KOPT-K1 (cell line): ENCODE results near the gene OR10X1.

Experiments used
- H3K27ac ChIP-seq: fragments of 200-600 bp; sonication (generic); 2 replicates; pipeline ENCODE4 v1.5.1; 2016; ENCODE audit warnings: antibody characterized with exemption, mild to moderate bottlenecking, low read depth, low read length; ENCODE audit not compliant: poor library complexity, severe bottlenecking
- H3K36me3 ChIP-seq: fragments of 200-600 bp; sonication (generic); 2 replicates; pipeline ENCODE4 v1.5.1; 2017; ENCODE audit warnings: antibody characterized with exemption, mild to moderate bottlenecking, low read length, moderate library complexity; ENCODE audit not compliant: insufficient read depth
- H3K9me3 ChIP-seq: fragments of 200-600 bp; sonication (generic); 2 replicates; pipeline ENCODE4 v1.5.1; 2017; ENCODE audit warnings: antibody characterized with exemption, low read length, mild to moderate bottlenecking; ENCODE audit not compliant: insufficient read depth, poor library complexity, severe bottlenecking

The OR10X1 gene, protein sequence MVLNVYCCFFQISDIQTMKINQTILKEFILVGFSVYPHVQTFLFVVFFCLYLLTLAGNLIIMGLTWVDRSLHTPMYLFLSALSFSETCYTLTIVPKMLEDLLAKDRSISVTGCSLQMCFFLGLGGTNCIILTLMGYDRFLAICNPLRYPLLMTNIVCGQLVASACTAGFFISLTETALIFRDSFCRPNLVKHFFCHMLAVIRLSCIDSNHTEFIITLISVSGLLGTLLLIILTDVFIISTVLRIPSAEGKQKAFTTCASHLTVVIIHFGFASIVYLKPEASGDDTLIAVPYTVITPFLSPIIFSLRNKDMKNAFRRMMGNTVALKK

DNA sequence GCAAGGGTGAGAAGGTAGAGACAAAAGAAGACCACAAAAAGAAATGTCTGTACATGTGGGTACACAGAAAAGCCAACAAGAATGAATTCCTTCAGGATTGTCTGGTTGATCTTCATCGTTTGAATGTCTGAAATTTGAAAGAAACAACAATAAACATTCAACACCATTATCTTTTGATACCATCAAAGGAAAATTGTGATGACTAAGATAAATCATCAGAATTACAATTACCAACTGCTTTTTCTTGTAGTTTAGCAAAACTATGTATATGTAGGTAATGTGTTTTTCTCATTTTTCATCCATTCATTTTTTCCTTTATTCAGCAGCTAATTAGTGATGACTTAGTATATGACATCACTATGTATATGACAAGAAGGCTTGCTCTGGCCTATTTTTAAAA, at the start of gene OR10X1:
OR10X1 (minus strand) TSS at position 167 of the 400 bp plus-strand sequence; CDS start at position 167, 0 bp downstream.
- Histone ChIP-seq H3K27ac (no peak within 1 kb of the TSS), H3K9me3 (no peaks in the 10 kb centered on the region), H3K36me3 (no peaks in the 10 kb centered on the region)

DNA sequence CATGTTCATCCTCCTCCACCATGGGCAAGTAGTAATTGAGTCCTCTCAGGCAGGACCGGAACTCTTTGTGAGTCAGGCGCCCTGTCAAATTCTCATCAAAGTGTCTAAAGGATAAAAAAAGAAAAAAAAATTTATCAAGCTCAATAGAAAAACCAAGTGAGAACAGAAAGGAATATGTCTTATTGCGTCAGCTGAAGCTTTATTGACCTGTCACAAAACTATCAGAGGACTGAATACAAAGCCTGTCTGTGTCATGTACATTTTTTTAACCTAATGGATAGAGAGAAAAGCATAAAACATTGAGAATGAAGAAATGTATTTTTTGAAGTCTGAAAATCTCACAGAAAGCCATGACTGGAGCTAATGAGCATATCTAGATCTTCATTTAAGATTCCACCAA, 34.1 kb upstream of the OR10X1 start:
- Histone ChIP-seq H3K36me3 (no peaks in the 10 kb centered on the region), H3K9me3 (no peaks in the 10 kb centered on the region), H3K27ac (no peak overlapping the region)

DNA sequence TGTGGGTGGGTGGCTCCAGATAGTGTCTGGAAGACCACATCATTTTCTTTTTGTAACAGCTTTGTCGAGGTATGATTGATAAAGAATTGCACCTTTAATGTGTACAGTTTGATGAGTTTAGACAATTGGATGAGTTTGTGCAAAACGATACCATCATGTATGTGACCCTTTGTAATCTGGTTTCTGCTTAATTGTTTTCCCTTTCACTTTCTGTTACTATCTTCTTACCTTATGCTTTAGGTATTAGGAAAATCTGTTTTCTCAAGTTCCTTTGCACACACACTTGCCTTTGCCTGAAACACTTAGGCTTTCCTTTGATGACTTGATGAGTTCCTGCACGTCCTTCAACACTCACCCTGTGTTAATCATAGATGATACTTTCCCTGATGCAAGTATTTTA, 32.2 kb upstream of the OR10X1 start:
- Histone ChIP-seq H3K9me3 (no peaks in the 10 kb centered on the region), H3K36me3 (no peaks in the 10 kb centered on the region)

DNA sequence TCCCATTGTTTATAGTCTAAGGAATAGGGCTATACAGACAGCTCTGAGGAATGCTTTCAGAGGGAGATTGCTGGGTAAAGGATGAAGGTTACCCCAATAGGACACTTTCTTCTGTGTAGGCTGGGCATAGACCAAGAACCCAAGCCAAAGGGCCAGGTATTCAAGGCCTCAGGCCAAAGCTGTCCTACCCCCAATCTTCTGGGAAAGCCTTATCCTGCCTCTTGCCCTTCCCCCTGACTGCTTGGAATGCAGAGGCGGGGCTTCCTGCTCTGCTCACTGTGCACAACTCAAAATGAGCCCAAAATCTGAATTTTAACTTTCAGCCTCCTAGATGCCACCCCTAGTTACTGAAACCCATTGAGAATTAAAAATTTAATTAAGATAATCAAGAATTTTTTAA, 27.6 kb upstream of the OR10X1 start:
- Histone ChIP-seq H3K9me3 (no peaks in the 10 kb centered on the region), H3K36me3 (no peaks in the 10 kb centered on the region), H3K27ac (no peak overlapping the region)

More for the DNA sequence above, 32.2 kb upstream of the OR10X1 start:
- no peak overlapping the region for H3K27ac ChIP-seq

DNA sequence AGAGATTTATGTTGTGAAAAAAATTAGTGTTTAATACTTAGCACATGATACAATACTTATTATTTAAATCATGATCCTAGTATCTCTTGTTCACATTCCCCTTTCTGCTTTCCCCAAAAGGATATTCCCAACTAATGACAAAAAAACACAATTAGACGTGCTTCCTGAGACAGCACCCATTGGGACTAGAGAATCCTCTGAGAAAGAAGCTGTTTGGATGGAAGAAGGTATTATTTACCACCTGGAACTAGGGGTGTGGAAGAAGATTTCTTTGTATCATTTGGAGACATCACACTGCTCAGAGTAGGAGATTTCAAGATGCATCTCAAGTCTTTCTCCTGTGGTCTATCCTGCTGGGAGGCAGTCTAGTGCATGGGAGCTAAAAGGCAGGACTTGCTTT, 25.3 kb upstream of the OR10X1 start, which contains the start of gene OR10Z1:
OR10Z1 (plus strand) TSS at position 301 of the 400 bp plus-strand sequence. CDS start 1,171 bp downstream, outside the sequence.
- Histone ChIP-seq H3K27ac (no peak within 1 kb of the TSS), H3K9me3 (no peaks in the 10 kb centered on the region), H3K36me3 (no peaks in the 10 kb centered on the region)

DNA sequence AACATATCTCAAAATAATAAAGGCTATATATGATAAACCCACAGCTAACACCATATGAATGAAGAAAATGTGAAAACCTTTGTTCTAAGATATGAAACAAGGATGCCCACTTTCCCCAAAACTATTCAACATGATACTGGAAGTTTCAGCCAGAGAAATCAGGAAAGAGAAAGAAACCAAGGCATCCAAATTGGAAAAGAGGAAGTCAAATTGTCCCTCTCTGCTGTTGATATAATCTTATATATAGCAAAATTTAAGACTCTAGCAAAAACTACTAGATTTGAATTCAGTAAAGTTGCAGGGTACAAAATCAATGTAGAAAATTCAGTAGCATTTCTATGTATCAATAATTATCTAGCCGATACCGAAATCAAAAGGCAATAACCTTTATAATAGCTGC, 21.0 kb upstream of the OR10X1 start:
- peaks cover 34% of the 10 kb centered on the region for H3K9me3 ChIP-seq
- H3K36me3 ChIP-seq, result no peaks in the 10 kb centered on the region
- H3K27ac ChIP-seq, result no peak overlapping the region

DNA sequence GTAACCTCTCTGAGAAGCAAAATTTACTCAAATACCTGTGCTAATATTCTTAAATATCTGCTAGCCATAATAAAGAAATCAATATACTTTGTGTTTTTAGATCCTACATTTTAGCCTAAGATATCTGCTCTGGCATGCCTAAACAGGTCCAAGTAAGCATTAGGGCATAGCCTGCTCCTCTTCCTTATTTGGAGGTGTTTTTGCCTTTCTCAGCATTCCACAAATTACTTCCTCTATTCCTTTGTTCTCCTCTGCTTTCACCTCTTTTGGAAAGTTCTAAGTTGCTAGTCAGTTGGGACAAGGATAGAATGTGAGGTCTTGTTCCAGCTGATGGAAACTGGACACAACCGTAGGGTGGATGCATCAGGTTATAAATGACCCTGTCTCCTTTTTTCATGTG, 7.2 kb upstream of the OR10X1 start:
- Histone ChIP-seq H3K27ac (no peak overlapping the region), H3K36me3 (no peaks in the 10 kb centered on the region), H3K9me3 (peaks cover 14% of the 10 kb centered on the region)

DNA sequence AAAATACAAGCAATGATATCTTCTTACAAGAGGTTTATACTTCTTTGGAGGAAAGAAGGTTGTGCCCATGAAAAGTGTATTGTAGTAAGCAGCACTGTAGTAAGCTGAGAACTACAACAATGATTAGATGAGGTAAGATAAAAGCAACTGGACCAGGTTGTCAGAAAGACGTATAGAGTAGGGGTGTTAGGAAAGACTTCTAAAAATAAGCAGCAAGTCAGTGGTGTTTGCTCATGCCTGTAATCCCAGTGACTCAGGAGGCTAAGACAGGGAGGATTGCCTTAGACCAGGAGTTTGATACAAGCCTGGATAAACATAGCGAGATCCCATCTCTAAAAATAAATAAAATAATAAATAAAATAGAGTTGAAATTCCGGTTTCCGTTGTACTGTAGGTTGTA, 4.3 kb upstream of the OR10X1 start:
- Histone ChIP-seq H3K9me3 (peaks cover 14% of the 10 kb centered on the region), H3K27ac (no peak overlapping the region), H3K36me3 (no peaks in the 10 kb centered on the region)

DNA sequence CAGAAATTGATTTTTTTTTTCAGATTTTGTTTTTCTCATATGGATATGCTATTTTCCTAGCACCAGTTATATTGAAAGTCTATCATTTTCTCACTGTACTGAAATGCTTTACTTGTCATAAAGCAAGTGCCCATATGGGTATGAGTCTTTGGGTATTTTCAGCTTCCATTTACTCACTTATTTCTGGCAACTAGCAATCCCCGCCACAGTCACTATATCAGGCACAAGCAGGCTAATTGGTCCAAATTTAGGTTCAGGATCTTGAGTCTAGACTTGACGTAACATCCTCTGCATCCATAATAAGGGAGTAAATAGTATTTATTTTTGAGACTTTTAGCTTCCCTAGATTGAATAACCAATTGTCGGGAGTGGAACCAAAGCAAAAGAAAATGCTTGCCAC, 2.1 kb downstream of the OR10X1 start:
- Histone ChIP-seq H3K36me3 (no peaks in the 10 kb centered on the region), H3K27ac (no peak overlapping the region), H3K9me3 (no peaks in the 10 kb centered on the region)

DNA sequence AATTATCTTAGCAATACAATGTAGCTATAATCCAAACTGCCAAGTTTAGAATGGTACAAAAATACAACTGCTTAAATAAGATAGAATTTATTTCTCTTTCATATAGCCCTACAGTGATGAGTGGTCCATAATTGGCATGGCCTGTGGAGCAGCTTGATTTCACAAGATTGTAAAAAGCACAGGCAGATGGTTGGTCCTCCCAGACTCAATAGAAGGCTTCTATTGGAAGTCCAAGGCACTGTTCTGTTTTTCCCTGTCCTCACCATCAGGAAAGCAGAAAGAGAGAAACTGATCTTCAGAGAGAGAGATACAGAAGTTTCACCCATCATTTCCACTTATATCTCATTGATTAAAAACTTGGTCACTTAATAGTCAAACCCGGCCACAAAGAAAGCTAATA, 7.5 kb downstream of the OR10X1 start:
- no peak overlapping the region for H3K27ac ChIP-seq
- H3K9me3 ChIP-seq, result no peaks in the 10 kb centered on the region
- H3K36me3 ChIP-seq, result no peaks in the 10 kb centered on the region

DNA sequence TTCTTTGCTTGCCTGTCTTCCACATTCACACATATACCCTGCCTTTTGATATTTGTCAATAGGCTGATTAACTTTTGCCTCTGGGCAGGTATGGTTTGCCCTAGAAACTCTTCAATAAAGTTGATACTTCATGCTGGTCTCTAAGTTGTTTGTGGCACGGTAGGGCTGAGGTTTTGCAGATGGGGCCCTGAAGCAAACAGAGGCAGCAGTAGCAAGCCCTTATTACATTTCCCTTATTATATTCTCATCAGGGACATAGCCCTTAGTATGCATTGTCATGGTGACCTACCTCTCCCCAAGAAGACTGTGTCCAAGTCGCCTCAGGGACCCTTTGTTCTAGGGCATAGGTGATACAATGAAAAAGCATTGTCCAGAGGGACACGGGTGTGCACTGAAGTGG, 9.2 kb downstream of the OR10X1 start, which contains the start of gene OR6P1:
OR6P1 (minus strand) TSS at position 101 of the 400 bp plus-strand sequence. CDS start 6,976 bp downstream, outside the sequence.
- Histone ChIP-seq H3K9me3 (no peaks in the 10 kb centered on the region), H3K36me3 (no peaks in the 10 kb centered on the region)

DNA sequence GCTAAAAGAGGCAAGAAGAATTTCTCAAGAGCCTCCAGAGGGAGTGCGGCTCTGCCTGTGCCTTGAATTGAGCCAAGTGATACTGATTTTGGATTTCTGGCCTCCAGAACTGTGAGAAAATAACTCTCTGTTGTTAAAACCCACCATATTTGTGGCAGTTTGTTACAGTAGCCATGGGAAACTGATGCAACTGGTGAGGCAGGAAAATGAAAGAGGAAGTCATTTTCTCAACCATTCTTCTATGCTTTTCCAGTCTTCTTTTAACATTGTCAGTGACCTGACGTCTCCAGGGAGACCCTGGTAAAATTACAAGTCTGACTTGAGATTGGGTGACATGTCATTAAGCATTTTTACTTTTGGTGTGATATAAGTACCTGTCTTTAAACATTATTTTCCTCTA, 15.1 kb downstream of the OR10X1 start:
- H3K9me3 ChIP-seq, result no peaks in the 10 kb centered on the region
- no peaks in the 10 kb centered on the region for H3K36me3 ChIP-seq
- H3K27ac ChIP-seq, result no peak overlapping the region

More for the DNA sequence above, 9.2 kb downstream of the OR10X1 start, which contains the start of gene OR6P1:
- no peak within 1 kb of the TSS for H3K27ac ChIP-seq

DNA sequence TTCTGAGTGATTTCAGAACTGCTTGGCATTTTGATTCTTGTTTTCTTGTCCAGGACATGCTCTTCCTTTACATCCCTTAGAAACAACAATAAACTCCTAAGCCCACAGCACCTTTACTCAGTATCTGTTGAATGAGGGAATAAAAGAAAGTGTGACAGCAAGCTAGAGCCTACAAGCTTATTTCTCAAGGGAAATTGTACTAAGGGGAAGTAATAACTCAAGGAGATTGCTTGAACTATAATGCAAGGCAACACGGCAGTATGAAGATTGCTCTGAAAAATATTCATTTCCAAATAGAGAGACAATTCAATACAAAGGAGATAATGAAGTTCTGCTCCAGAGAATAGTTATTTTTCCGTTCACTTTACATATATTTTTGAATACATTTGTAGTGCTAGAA, 15.8 kb downstream of the OR10X1 start:
- Histone ChIP-seq H3K9me3 (no peaks in the 10 kb centered on the region), H3K36me3 (no peaks in the 10 kb centered on the region), H3K27ac (no peak overlapping the region)

DNA sequence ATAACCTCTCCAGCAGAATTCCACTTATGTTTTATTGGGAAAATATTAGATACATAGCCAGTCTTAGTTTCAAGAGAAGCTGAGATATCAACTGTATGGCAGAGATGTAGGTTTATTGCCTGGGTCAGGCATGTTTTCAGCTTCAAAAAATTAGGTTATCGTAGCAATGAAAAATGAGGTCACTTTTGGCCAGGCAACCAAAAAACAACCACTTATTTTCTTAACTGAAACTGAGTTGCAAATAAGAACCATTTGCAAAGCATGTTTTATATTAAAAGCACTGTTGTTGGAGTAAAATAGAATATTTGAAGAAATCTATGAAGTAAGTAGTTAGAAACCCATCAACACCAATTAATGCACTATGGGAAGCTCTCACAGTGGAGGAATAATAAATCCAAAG, 20.0 kb downstream of the OR10X1 start:
- Histone ChIP-seq H3K27ac (no peak overlapping the region), H3K36me3 (no peaks in the 10 kb centered on the region), H3K9me3 (no peaks in the 10 kb centered on the region)

DNA sequence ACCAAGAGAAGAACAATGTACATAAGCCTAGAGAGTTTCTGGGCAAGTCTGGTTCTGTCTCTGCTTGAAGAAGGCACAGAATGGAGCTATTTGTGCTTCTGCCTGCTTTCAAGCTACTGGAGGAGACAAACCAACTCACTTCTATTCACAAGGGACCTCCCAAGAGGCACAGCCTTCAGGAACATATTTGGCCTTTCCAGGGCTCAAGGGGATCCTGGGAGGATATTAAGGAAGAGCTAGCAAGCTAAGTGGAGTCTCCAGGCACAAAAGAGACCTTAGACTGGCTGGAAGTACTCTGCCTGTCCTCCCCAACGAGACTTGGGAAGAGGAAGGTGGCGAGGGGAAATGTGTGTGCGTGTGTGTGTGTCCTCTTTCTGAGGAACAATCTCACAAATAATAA, 25.3 kb downstream of the OR10X1 start, which contains the start of gene OR6Y1:
OR6Y1 (minus strand) TSS at position 54 of the 400 bp plus-strand sequence. CDS start 6,300 bp downstream, outside the sequence.
- H3K36me3 ChIP-seq, result no peaks in the 10 kb centered on the region
- no peak within 1 kb of the TSS for H3K27ac ChIP-seq
- no peaks in the 10 kb centered on the region for H3K9me3 ChIP-seq

DNA sequence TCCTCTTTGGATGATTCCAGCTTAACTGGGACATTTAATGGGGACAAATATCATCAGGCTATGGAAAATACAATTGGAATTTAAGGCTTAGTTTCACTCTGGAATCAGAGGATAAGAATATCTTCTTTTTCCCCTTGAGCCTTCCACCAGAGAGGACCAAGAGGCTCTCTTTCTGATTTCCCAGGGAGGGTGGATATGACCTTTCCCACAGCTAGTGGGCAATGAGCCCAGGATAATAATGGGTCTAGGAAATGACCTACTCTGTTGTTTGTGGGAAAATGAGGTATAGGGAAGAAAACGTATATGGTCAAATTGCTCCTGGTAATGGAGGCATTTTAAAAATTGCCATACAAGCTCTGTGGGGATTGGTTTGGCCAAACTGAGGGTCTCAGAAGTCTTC, 27.4 kb downstream of the OR10X1 start:
- Histone ChIP-seq H3K36me3 (no peaks in the 10 kb centered on the region), H3K9me3 (no peaks in the 10 kb centered on the region), H3K27ac (no peak overlapping the region)
